Measurements from ENCODE around the gene TRIM58. TPM values are rescaled to one million over a fixed set of nuclear protein-coding genes. Genes with fewer than 3 reads are reported as not detected.
A peak's percentile ranks its signal among the peaks of the same experiment; 100 is the strongest.

TRIM58 gene, protein sequence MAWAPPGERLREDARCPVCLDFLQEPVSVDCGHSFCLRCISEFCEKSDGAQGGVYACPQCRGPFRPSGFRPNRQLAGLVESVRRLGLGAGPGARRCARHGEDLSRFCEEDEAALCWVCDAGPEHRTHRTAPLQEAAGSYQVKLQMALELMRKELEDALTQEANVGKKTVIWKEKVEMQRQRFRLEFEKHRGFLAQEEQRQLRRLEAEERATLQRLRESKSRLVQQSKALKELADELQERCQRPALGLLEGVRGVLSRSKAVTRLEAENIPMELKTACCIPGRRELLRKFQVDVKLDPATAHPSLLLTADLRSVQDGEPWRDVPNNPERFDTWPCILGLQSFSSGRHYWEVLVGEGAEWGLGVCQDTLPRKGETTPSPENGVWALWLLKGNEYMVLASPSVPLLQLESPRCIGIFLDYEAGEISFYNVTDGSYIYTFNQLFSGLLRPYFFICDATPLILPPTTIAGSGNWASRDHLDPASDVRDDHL
- 31.3 TPM for polyA plus RNA-seq (2013)

DNA sequence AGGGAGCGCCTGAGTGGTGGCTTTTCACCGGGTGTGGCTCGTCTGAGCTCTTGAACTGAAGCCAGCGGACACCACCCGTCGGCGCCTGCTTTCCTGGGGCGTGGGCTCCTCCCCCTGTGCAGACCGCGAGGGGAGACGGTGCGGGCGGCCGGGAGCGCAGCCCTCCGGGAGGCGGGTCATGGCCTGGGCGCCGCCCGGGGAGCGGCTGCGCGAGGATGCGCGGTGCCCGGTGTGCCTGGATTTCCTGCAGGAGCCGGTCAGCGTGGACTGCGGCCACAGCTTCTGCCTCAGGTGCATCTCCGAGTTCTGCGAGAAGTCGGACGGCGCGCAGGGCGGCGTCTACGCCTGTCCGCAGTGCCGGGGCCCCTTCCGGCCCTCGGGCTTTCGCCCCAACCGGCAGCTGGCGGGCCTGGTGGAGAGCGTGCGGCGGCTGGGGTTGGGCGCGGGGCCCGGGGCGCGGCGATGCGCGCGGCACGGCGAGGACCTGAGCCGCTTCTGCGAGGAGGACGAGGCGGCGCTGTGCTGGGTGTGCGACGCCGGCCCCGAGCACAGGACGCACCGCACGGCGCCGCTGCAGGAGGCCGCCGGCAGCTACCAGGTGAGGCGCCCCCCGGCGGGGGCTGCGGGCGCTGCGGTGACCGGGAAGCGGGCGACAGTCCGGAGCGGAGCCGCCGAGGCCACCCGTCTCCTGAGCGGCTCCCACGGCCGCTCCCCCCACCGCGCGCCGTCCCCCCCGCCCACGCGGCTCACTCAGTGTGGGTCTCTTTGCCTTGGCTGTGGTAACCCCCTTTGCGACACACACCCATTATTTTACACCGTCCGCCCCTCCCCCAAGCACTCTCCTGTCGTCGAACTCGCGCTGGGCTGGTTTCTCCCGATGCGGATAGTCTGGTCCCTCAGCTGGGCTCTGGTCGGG, at the start of gene TRIM58:
Gene TRIM58, plus strand, starts transcription at position 119 of the 916 bp plus-strand sequence. Its CDS starts 60 bp downstream, at position 179.
- no peaks in the 10 kb centered on the region for H3K27me3 ChIP-seq (replicated peaks in 2 of 5; ENCODE audit: control insufficient read depth in 4 of 5, insufficient read depth in 5 of 5, low read length in 4 of 5)
- ChIA-PET POLR2A (interaction anchor here (0.6 to 1.0 kb wide), 6 partner anchors 14 to 429 kb away, joined by 3 read pairs; no protein-coding TSS in a partner anchor), CTCF (interaction anchor here (0.5 to 3.0 kb wide), 13 partner anchors 14 to 376 kb away, joined by 3 to 12 read pairs (median 3); partner anchors contain the start of gene OR2W3)
- H3K27ac ChIP-seq (ENCODE audit: insufficient read depth in 1 of 2, low read depth in 1 of 2, low read length in 2 of 2, poor library complexity in 1 of 2, severe bottlenecking in 2 of 2), result peak within 1 kb of the TSS; percentile 67 to 89
- no peaks in the 10 kb centered on the region for H3K9me3 ChIP-seq (ENCODE audit: control extremely low read depth in 1 of 5, control insufficient read depth in 4 of 5, insufficient read depth in 2 of 5, low read depth in 1 of 5, low read length in 4 of 5)
- peaks cover 4 to 14% (median 9%) of the 10 kb centered on the region in 4 experiments for H3K36me3 ChIP-seq (ENCODE audit: control insufficient read depth in 4 of 4, insufficient read depth in 4 of 4, low read length in 3 of 4)
- WGBS (ENCODE audit: insufficient coverage), result under 1% methylated on average over 92 of the region's 109 CpGs
- peak within 1 kb of the TSS; percentile 73 to 93 (median 87) for H3K4me3 ChIP-seq (ENCODE audit: control insufficient read depth in 1 of 7, extremely low read depth in 1 of 7, insufficient read depth in 4 of 7, low read depth in 2 of 7, low read length in 6 of 7)
- H3K4me1 ChIP-seq (ENCODE audit: control extremely low read depth in 1 of 4, control insufficient read depth in 4 of 4, insufficient read depth in 4 of 4, low read length in 3 of 4), result peaks cover 10 to 57% (median 41%) of the 10 kb centered on the region in 4 experiments
- peak; percentile 85 to 91 (median 85) for DNase-seq

DNA sequence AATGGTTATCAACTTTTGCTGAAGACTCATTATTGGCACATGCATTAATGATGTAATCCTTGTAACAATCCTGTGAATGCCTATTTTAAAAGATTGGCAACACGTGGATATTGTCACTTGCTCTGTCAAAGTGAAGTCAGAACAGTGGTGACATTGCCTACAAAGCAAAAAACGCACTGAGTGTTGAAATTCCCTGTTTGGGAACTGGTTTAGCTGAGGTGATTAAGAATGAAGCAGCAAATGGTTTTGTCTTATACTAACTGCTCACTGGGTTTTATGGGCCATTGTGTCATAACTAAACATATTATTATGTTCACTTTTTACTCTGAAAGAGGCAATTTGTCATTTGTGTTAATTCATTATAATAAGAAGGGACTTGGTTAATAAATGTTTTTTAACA, 44.4 kb upstream of the TRIM58 start:
- POLR2A ChIA-PET, result no interaction called here
- CTCF ChIA-PET, result no interaction called here
- H3K27ac ChIP-seq (ENCODE audit: insufficient read depth in 1 of 2, low read depth in 1 of 2, low read length in 2 of 2, poor library complexity in 1 of 2, severe bottlenecking in 2 of 2), result no peak overlapping the region
- no peaks in the 10 kb centered on the region for H3K9me3 ChIP-seq (ENCODE audit: control extremely low read depth in 1 of 5, control insufficient read depth in 4 of 5, insufficient read depth in 2 of 5, low read depth in 1 of 5, low read length in 4 of 5)
- H3K4me3 ChIP-seq (ENCODE audit: control insufficient read depth in 1 of 7, extremely low read depth in 1 of 7, insufficient read depth in 4 of 7, low read depth in 2 of 7, low read length in 6 of 7), result no peak overlapping the region
- WGBS (ENCODE audit: insufficient coverage), result 90% methylated on average over 1 of the region's 2 CpGs
- no peak for DNase-seq
- H3K36me3 ChIP-seq (ENCODE audit: control insufficient read depth in 4 of 4, insufficient read depth in 4 of 4, low read length in 3 of 4), result no peaks in the 10 kb centered on the region
- H3K27me3 ChIP-seq (replicated peaks in 2 of 5; ENCODE audit: control insufficient read depth in 4 of 5, insufficient read depth in 5 of 5, low read length in 4 of 5), result no peaks in the 10 kb centered on the region
- H3K4me1 ChIP-seq (ENCODE audit: control extremely low read depth in 1 of 4, control insufficient read depth in 4 of 4, insufficient read depth in 4 of 4, low read length in 3 of 4), result no peaks in the 10 kb centered on the region

DNA sequence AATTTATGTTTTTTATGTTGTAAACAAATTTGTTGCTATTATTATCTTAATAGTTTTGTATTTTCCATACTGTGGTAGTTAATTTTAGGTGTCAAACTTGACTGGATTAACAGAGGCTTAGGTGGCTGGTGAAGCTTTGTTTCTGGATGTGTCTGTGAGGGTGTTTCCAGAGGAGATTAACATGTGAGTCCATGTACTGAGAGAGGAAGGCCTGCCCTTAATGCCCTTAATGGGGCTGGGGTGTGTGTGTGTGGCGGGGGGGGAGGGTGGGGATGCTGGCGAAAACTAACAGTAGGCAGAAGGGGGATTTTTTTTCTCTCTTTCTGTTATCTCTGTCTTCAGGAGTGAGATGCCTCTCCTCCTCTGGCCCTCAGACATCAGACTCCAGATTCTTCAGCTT, 34.9 kb upstream of the TRIM58 start:
- no CpG with 5 or more reads among the region's 2 CpGs for WGBS (ENCODE audit: insufficient coverage)
- Histone ChIP-seq H3K4me3 (ENCODE audit: control insufficient read depth in 1 of 7, extremely low read depth in 1 of 7, insufficient read depth in 4 of 7, low read depth in 2 of 7, low read length in 6 of 7) (no peak overlapping the region), H3K27me3 (replicated peaks in 2 of 5; ENCODE audit: control insufficient read depth in 4 of 5, insufficient read depth in 5 of 5, low read length in 4 of 5) (no peaks in the 10 kb centered on the region), H3K36me3 (ENCODE audit: control insufficient read depth in 4 of 4, insufficient read depth in 4 of 4, low read length in 3 of 4) (no peaks in the 10 kb centered on the region), H3K9me3 (ENCODE audit: control extremely low read depth in 1 of 5, control insufficient read depth in 4 of 5, insufficient read depth in 2 of 5, low read depth in 1 of 5, low read length in 4 of 5) (no peaks in the 10 kb centered on the region), H3K27ac (ENCODE audit: insufficient read depth in 1 of 2, low read depth in 1 of 2, low read length in 2 of 2, poor library complexity in 1 of 2, severe bottlenecking in 2 of 2) (no peak overlapping the region), H3K4me1 (ENCODE audit: control extremely low read depth in 1 of 4, control insufficient read depth in 4 of 4, insufficient read depth in 4 of 4, low read length in 3 of 4) (no peaks in the 10 kb centered on the region)
- no peak for DNase-seq
- CTCF ChIA-PET, result no interaction called here
- POLR2A ChIA-PET, result no interaction called here

DNA sequence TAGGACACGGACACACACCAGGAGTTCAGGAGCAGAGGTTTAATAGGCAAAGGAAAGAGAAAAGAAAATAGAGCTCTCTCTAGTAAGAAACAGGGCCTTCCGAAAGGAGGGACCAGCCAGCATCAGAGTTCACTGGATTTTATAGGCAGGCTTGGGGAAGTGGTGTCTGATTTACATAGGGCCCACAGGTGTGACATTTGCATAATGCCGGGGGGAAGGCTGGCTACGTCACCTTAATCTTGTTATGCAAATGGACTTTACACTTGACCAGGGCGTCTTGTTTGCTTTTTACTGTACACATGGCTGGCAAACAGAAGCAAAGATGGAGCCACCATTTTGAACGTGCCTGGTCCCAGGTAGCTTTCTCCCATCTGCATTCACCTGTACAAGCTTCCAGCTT, 33.0 kb upstream of the TRIM58 start, which contains the start of gene OR14A16:
Gene OR14A16, minus strand, starts transcription at position 97 of the 400 bp plus-strand sequence. CDS start 8,390 bp downstream, outside the sequence.
- ChIA-PET POLR2A (no interaction called here), CTCF (no interaction called here)
- no peak within 1 kb of the TSS for H3K4me3 ChIP-seq (ENCODE audit: control insufficient read depth in 1 of 7, extremely low read depth in 1 of 7, insufficient read depth in 4 of 7, low read depth in 2 of 7, low read length in 6 of 7)
- 86% methylated on average over 5 of the region's 6 CpGs for WGBS (ENCODE audit: insufficient coverage)
- no peaks in the 10 kb centered on the region for H3K4me1 ChIP-seq (ENCODE audit: control extremely low read depth in 1 of 4, control insufficient read depth in 4 of 4, insufficient read depth in 4 of 4, low read length in 3 of 4)
- no peaks in the 10 kb centered on the region for H3K27me3 ChIP-seq (replicated peaks in 2 of 5; ENCODE audit: control insufficient read depth in 4 of 5, insufficient read depth in 5 of 5, low read length in 4 of 5)
- DNase-seq, result no peak
- no peaks in the 10 kb centered on the region for H3K36me3 ChIP-seq (ENCODE audit: control insufficient read depth in 4 of 4, insufficient read depth in 4 of 4, low read length in 3 of 4)
- H3K9me3 ChIP-seq (ENCODE audit: control extremely low read depth in 1 of 5, control insufficient read depth in 4 of 5, insufficient read depth in 2 of 5, low read depth in 1 of 5, low read length in 4 of 5), result no peaks in the 10 kb centered on the region
- H3K27ac ChIP-seq (ENCODE audit: insufficient read depth in 1 of 2, low read depth in 1 of 2, low read length in 2 of 2, poor library complexity in 1 of 2, severe bottlenecking in 2 of 2), result no peak within 1 kb of the TSS

DNA sequence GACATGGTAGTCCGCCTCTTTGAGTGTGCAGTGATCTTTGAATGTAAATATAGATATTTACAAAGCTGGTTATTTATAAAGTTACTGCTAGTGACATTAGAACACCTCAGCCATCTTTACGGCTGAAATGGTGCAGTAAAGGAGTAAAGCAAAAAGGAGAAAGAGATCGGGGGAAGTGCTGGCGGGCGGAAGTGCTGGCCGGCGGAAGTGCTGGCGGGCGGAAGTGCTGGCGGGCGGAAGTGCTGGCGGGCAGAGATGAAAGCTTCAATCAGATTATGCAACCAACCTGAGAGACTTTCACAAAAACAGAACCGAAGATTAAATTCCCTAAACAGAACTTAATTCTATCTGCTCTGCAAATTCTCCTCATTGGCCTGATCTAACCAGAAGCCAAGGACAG, 31.6 kb upstream of the TRIM58 start:
- ChIA-PET CTCF (no interaction called here), POLR2A (no interaction called here)
- Histone ChIP-seq H3K36me3 (ENCODE audit: control insufficient read depth in 4 of 4, insufficient read depth in 4 of 4, low read length in 3 of 4) (no peaks in the 10 kb centered on the region), H3K9me3 (ENCODE audit: control extremely low read depth in 1 of 5, control insufficient read depth in 4 of 5, insufficient read depth in 2 of 5, low read depth in 1 of 5, low read length in 4 of 5) (no peaks in the 10 kb centered on the region), H3K27me3 (replicated peaks in 2 of 5; ENCODE audit: control insufficient read depth in 4 of 5, insufficient read depth in 5 of 5, low read length in 4 of 5) (no peaks in the 10 kb centered on the region), H3K27ac (ENCODE audit: insufficient read depth in 1 of 2, low read depth in 1 of 2, low read length in 2 of 2, poor library complexity in 1 of 2, severe bottlenecking in 2 of 2) (no peak overlapping the region), H3K4me1 (ENCODE audit: control extremely low read depth in 1 of 4, control insufficient read depth in 4 of 4, insufficient read depth in 4 of 4, low read length in 3 of 4) (no peaks in the 10 kb centered on the region), H3K4me3 (ENCODE audit: control insufficient read depth in 1 of 7, extremely low read depth in 1 of 7, insufficient read depth in 4 of 7, low read depth in 2 of 7, low read length in 6 of 7) (no peak overlapping the region)
- DNase-seq, result peak in 1 of 3 donors; percentile 5
- WGBS (ENCODE audit: insufficient coverage), result 76% methylated on average over 6 of the region's 13 CpGs

DNA sequence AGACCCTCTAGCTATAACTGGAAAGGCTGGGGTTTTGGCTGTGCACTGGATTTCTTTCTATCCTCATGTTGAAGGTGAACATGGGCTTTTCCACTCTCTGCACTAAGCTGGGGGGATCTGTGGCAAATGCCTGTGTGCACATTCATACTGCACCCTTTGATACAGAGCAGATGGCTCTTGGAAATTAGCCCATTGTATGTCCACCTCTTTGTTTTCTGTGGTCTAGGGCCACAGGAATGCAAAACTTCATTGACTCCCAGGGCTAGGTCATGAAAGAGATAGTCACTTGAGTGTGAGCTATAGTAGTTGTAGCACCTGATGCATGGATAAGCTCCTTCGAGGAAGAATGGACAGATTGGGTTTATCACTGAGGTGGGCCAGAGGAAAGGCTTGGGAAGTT, 27.3 kb upstream of the TRIM58 start:
- DNase-seq, result no peak
- H3K4me3 ChIP-seq (ENCODE audit: control insufficient read depth in 1 of 7, extremely low read depth in 1 of 7, insufficient read depth in 4 of 7, low read depth in 2 of 7, low read length in 6 of 7), result no peak overlapping the region
- H3K36me3 ChIP-seq (ENCODE audit: control insufficient read depth in 4 of 4, insufficient read depth in 4 of 4, low read length in 3 of 4), result no peaks in the 10 kb centered on the region
- WGBS (ENCODE audit: insufficient coverage), result 71% methylated on average over 1 of the region's 1 CpG
- H3K9me3 ChIP-seq (ENCODE audit: control extremely low read depth in 1 of 5, control insufficient read depth in 4 of 5, insufficient read depth in 2 of 5, low read depth in 1 of 5, low read length in 4 of 5), result no peaks in the 10 kb centered on the region
- ChIA-PET CTCF (no interaction called here), POLR2A (no interaction called here)
- no peaks in the 10 kb centered on the region for H3K27me3 ChIP-seq (replicated peaks in 2 of 5; ENCODE audit: control insufficient read depth in 4 of 5, insufficient read depth in 5 of 5, low read length in 4 of 5)
- H3K27ac ChIP-seq (ENCODE audit: insufficient read depth in 1 of 2, low read depth in 1 of 2, low read length in 2 of 2, poor library complexity in 1 of 2, severe bottlenecking in 2 of 2), result no peak overlapping the region
- no peaks in the 10 kb centered on the region for H3K4me1 ChIP-seq (ENCODE audit: control extremely low read depth in 1 of 4, control insufficient read depth in 4 of 4, insufficient read depth in 4 of 4, low read length in 3 of 4)
